ENCODE data around the gene BHLHE41.

Gene BHLHE41

DNA sequence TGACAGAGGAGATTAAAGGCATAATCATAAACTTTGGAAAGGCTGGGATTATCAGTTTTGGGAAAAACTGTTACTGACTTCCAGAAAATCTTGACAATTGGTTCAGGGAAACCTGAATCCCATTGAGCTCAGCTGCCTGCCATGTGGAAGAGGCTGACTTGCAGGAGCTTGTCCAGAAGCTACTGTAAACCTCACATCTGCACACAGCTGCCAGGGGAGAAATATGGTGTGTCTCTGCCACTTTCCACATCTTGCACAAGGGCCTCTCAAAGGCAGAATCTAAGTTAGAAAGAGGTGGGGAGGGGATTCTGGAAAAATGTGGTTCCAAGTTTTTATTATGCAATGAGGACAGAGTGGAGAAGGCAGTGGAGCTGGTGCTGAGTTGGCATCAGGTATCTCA is 8.7 kb upstream of the BHLHE41 start:
- Histone ChIP-seq H3K79me2 (ENCODE audit: insufficient read depth, low read length) (no peaks in the 10 kb centered on the region), H3K9ac (ENCODE audit: low read depth, low read length) (no peak overlapping the region), H3K4me2 (ENCODE audit: insufficient read depth, low read length) (no peak overlapping the region), H3K4me3 (ENCODE audit: low read depth in 1 of 2, low read length in 2 of 2) (no peak overlapping the region), H3K36me3 (ENCODE audit: insufficient read depth, low read length) (no peaks in the 10 kb centered on the region), H2AFZ (ENCODE audit: low read depth, low read length) (no peak overlapping the region), H3K4me1 (ENCODE audit: insufficient read depth, low read length) (no peaks in the 10 kb centered on the region), H3K27ac (ENCODE audit: low read length) (no peak overlapping the region), H3K27me3 (ENCODE audit: insufficient read depth, low read length, poor library complexity) (peaks cover 36% of the 10 kb centered on the region), H4K20me1 (ENCODE audit: insufficient read depth, low read length) (no peaks in the 10 kb centered on the region), H3K9me3 (ENCODE audit: insufficient read depth, low read length, severe bottlenecking) (no peaks in the 10 kb centered on the region)
- DNase-seq (no peak), ATAC-seq (ENCODE audit: insufficient read depth, low read depth) (no peak)
- TF ChIP-seq, protein P1, sequence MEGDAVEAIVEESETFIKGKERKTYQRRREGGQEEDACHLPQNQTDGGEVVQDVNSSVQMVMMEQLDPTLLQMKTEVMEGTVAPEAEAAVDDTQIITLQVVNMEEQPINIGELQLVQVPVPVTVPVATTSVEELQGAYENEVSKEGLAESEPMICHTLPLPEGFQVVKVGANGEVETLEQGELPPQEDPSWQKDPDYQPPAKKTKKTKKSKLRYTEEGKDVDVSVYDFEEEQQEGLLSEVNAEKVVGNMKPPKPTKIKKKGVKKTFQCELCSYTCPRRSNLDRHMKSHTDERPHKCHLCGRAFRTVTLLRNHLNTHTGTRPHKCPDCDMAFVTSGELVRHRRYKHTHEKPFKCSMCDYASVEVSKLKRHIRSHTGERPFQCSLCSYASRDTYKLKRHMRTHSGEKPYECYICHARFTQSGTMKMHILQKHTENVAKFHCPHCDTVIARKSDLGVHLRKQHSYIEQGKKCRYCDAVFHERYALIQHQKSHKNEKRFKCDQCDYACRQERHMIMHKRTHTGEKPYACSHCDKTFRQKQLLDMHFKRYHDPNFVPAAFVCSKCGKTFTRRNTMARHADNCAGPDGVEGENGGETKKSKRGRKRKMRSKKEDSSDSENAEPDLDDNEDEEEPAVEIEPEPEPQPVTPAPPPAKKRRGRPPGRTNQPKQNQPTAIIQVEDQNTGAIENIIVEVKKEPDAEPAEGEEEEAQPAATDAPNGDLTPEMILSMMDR (IDR thresholded peaks at IDR 0.05; ENCODE audit: borderline replicate concordance, extremely low read depth, low read length, poor library complexity, severe bottlenecking) = no peak
- TF ChIP-seq EZH2 (IDR thresholded peaks at IDR 0.05; ENCODE audit: borderline replicate concordance, low read depth, low read length, severe bottlenecking) = no peak

DNA sequence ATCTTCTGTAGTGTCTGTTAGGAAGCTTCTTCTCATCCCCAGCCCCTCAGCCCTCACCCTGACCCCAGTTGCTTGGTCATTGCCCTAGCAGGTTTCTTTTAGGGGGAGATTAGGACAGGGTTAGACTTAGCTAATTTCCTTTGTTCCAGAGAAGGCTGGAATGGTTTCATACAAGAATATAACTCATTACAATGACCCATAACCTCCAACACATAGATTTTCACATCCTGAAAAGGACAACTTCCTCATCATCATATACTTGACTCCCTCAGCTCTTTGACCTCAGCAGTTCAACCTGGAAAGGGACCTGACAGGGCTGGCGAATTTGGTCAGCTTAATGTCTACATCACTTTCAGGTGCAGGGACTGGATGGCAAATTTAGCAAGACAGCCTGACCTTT is 8.0 kb upstream of the BHLHE41 start:
- Histone ChIP-seq H3K4me2 (ENCODE audit: insufficient read depth, low read length) (no peak overlapping the region), H2AFZ (ENCODE audit: low read depth, low read length) (no peak overlapping the region), H3K9me3 (ENCODE audit: insufficient read depth, low read length, severe bottlenecking) (no peaks in the 10 kb centered on the region), H3K27me3 (ENCODE audit: insufficient read depth, low read length, poor library complexity) (peaks cover 42% of the 10 kb centered on the region), H3K79me2 (ENCODE audit: insufficient read depth, low read length) (no peaks in the 10 kb centered on the region), H3K4me1 (ENCODE audit: insufficient read depth, low read length) (no peaks in the 10 kb centered on the region), H3K27ac (ENCODE audit: low read length) (no peak overlapping the region), H3K36me3 (ENCODE audit: insufficient read depth, low read length) (no peaks in the 10 kb centered on the region), H3K4me3 (ENCODE audit: low read depth in 1 of 2, low read length in 2 of 2) (no peak overlapping the region), H3K9ac (ENCODE audit: low read depth, low read length) (no peak overlapping the region), H4K20me1 (ENCODE audit: insufficient read depth, low read length) (no peaks in the 10 kb centered on the region)
- no peak for DNase-seq
- TF ChIP-seq EZH2 (IDR thresholded peaks at IDR 0.05; ENCODE audit: borderline replicate concordance, low read depth, low read length, severe bottlenecking) = no peak
- TF ChIP-seq, protein P1 (IDR thresholded peaks at IDR 0.05; ENCODE audit: borderline replicate concordance, extremely low read depth, low read length, poor library complexity, severe bottlenecking) = no peak
- ATAC-seq (ENCODE audit: insufficient read depth, low read depth) = no peak

DNA sequence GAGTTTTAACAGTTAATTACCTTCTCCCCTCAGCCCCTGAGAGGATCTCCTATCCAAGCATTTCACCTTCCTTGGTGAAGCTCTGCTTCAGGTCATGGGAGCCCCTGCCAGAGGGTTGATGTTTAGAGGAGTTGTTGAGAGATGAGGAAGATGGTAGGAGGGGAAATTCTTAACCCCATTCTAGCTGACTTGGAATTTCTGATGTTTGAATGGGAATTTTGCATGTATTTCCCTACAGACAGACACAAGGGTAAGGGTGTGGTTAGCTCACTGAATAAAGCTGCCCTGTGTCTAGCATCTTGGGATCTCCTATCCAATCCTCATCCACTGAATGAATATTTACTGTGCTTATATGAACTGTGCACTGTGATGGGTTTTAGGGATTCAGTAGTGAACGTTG is 7.1 kb upstream of the BHLHE41 start:
- H3K4me3 ChIP-seq (ENCODE audit: low read depth in 1 of 2, low read length in 2 of 2) = no peak overlapping the region
- ATAC-seq (ENCODE audit: insufficient read depth, low read depth) (no peak), DNase-seq (no peak)
- no peak overlapping the region for H3K27ac ChIP-seq (ENCODE audit: low read length)
- H3K4me1 ChIP-seq (ENCODE audit: insufficient read depth, low read length) = peaks cover 7% of the 10 kb centered on the region
- H3K9ac ChIP-seq (ENCODE audit: low read depth, low read length) = no peak overlapping the region
- H3K9me3 ChIP-seq (ENCODE audit: insufficient read depth, low read length, severe bottlenecking) = no peaks in the 10 kb centered on the region
- TF ChIP-seq, protein P1 (IDR thresholded peaks at IDR 0.05; ENCODE audit: borderline replicate concordance, extremely low read depth, low read length, poor library complexity, severe bottlenecking) = no peak
- no peak for TF ChIP-seq EZH2 (IDR thresholded peaks at IDR 0.05; ENCODE audit: borderline replicate concordance, low read depth, low read length, severe bottlenecking)
- no peak overlapping the region for H2AFZ ChIP-seq (ENCODE audit: low read depth, low read length)
- H3K36me3 ChIP-seq (ENCODE audit: insufficient read depth, low read length) = no peaks in the 10 kb centered on the region
- H3K4me2 ChIP-seq (ENCODE audit: insufficient read depth, low read length) = no peak overlapping the region
- H3K79me2 ChIP-seq (ENCODE audit: insufficient read depth, low read length) = no peaks in the 10 kb centered on the region
- H4K20me1 ChIP-seq (ENCODE audit: insufficient read depth, low read length) = no peaks in the 10 kb centered on the region
- H3K27me3 ChIP-seq (ENCODE audit: insufficient read depth, low read length, poor library complexity) = peaks cover 52% of the 10 kb centered on the region

DNA sequence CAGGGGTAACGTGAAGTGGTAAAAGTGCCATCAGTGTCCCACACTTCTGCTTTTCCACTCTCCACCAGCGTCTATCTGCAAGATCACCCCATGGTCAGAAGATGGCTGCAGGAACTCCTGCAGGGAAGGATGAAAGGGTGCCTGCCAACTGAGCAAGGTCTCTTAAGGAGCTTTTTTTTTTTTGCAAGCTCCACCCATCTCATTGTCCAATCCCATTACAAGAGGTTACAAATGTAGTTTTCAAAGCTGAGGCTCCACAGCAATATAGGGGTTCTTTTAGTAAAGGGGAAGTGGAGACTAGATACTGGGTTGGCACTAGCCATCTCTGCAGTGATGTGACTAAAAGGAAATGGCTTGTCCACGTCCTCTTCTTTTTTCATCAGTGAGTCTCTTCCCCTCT is 5.9 kb upstream of the BHLHE41 start:
- no peak overlapping the region for H3K4me3 ChIP-seq (ENCODE audit: low read depth in 1 of 2, low read length in 2 of 2)
- no peaks in the 10 kb centered on the region for H4K20me1 ChIP-seq (ENCODE audit: insufficient read depth, low read length)
- peaks cover 64% of the 10 kb centered on the region for H3K27me3 ChIP-seq (ENCODE audit: insufficient read depth, low read length, poor library complexity)
- no peak overlapping the region for H3K4me2 ChIP-seq (ENCODE audit: insufficient read depth, low read length)
- no peaks in the 10 kb centered on the region for H3K36me3 ChIP-seq (ENCODE audit: insufficient read depth, low read length)
- no peak for DNase-seq
- no peak for ATAC-seq (ENCODE audit: insufficient read depth, low read depth)
- no peaks in the 10 kb centered on the region for H3K9me3 ChIP-seq (ENCODE audit: insufficient read depth, low read length, severe bottlenecking)
- peaks cover 19% of the 10 kb centered on the region for H3K4me1 ChIP-seq (ENCODE audit: insufficient read depth, low read length)
- no peak overlapping the region for H3K27ac ChIP-seq (ENCODE audit: low read length)
- no peak overlapping the region for H3K9ac ChIP-seq (ENCODE audit: low read depth, low read length)
- no peak overlapping the region for H2AFZ ChIP-seq (ENCODE audit: low read depth, low read length)
- no peaks in the 10 kb centered on the region for H3K79me2 ChIP-seq (ENCODE audit: insufficient read depth, low read length)
- TF ChIP-seq EZH2 (IDR thresholded peaks at IDR 0.05; ENCODE audit: borderline replicate concordance, low read depth, low read length, severe bottlenecking) = no peak
- TF ChIP-seq, protein P1 (IDR thresholded peaks at IDR 0.05; ENCODE audit: borderline replicate concordance, extremely low read depth, low read length, poor library complexity, severe bottlenecking) = no peak
